GM21737 (cell line): ENCODE data around the gene PDGFB.

ENCODE experiments used
- ATAC-seq: cut with Tn5 transposase; IDR thresholded peaks from one replicate; pipeline ENCODE4 v1.9.1; 2021; ENCODE audit warnings: mild to moderate bottlenecking, moderate library complexity; ENCODE audit not compliant: unreplicated experiment

The PDGFB gene

GRCh38 chr22:39208013-39208680 lies 36.6 kb downstream of the PDGFB start:
- ATAC-seq: no peak

DNA sequence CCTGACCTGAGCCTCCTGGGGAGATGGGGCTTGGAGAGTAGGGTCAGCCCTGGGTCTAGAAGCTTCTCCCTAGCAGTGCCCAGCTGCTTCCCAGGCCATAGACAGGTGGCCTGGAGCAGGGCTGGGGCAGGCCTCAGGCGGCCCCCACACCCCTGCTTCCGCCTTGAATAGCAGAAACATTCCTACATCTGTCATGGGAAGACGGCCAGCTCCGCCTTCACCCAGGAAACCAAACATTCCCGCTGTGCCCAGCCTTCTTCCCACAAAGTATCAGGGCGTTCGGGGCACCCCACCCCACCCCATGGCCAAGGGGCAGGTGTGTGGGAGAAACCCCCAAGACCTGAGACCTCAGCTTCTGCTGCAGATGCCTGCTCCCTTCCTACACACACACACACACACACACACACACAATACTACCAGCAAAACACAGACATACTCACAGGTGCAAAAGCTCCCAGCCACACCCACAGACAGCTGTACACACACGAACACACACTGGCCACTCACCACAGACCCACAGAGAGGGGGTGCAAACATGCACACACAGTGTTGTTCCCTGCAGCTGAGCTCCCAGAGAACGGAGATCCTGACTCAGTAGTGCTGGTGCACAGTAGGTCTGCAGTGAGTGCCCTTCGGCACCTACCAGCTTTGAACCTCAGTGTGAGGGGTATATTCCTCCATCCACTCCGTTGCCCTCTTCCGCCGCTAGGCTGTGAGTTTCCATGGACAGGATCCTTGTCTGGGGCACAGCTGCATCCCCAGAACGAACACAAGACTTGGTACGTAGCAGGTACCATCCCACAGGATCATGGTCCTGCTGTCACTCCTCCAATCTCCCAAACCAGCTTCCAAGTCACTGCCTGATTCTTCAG lies 37.4 kb downstream of the PDGFB start:
- no peak for ATAC-seq

- no peak for ATAC-seq
Measured at GRCh38 chr22:39206491-39206890, 38.3 kb downstream of the PDGFB start.

- ATAC-seq: no peak
Measured at GRCh38 chr22:39205344-39206021, 39.3 kb downstream of the PDGFB start.

DNA sequence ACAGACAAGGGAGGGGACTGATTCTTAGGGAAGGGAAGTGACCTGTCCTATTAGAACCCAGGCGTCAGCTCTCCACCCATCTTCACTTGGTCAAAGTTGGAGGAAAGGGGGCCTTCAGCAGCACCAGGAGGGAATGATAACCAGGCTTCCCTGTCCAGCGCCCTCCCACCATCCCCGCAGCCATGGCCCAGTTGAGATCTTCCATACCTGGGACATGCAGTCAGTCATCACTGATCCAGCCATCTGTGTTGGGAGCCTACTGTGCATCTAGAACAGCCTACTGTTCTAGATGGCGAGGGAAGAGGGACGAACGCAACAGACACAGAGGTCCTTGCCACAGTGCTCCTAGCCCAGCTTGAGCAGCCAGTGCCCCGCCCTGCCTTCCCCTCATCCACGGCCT lies 40.6 kb downstream of the PDGFB start:
- ATAC-seq: no peak

- no peak for ATAC-seq
Measured at GRCh38 chr22:39197578-39197977, 47.2 kb downstream of the PDGFB start.

- no peak for ATAC-seq
Measured at GRCh38 chr22:39194098-39194497, 50.7 kb downstream of the PDGFB start.

DNA sequence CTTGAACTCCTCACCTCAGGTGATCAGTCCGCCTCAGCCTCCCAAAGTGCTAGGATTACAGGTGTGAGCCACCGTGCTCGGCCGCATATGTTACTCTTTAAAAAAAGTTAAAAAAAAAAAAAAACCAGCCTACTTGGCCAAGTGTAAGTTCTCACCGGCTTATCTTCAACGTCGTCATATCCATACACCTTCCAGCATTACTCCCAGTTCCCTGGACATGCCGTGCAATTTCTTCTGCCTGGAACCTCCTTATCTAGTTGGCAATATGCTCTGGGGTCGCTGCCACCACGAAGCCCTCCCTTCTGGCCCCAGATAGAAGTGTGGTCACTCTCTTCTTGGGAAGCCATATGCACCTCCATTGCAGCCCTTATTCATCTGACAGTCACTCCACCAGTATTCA lies 56.0 kb downstream of the PDGFB start:
- no peak for ATAC-seq

DNA sequence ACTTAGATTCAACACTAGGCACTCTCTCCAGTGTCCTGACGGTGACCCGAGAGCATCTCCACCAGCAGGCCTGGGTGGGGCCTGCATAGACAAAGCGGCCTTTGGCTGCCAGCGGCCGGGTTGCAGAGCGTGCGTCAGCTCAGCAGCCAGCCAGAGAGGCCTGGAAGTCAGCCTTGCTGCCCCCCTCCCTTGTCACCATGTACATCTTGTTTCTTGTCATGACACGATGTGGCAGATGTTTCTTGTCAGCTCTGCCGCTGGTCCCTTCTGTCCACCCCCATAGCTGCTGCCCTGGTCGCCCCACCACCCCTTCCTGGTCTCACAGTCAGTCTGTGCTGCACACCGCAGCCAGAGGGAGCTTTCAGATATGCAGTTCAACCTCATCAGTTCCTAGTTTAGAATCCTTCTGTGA lies 59.2 kb downstream of the PDGFB start:
- no peak for ATAC-seq

GRCh38 chr22:39184586-39185577 lies 59.9 kb downstream of the PDGFB start:
- no peak for ATAC-seq

DNA sequence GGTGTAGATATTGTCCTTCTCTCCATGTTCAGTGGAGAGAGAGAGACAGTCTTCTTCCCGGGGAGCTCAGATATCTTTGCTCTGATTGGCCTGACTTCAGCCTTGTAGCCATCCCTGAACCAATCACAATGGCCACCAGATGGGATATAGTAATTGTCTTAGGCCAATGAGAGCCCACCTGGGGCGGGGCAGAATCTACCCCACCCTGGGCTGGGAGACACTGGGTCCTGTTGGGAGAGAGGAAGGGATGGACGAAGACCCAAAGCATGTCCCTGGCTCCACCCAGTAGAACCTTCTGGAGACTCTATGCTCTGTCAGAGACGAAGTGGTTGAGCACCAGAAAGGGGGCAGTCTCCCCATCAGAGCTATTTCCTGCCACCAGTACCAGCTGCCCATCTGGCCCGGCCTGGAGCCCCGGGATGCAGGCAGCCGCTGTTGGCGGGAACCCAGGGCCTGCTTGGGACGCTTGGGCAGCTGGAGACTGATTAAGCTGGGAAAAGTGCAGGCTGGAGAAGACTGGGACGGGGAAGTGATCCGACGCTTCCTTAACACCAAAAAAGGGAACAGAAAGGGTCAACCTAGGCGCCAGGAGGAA lies 60.7 kb downstream of the PDGFB start:
- no peak for ATAC-seq

DNA sequence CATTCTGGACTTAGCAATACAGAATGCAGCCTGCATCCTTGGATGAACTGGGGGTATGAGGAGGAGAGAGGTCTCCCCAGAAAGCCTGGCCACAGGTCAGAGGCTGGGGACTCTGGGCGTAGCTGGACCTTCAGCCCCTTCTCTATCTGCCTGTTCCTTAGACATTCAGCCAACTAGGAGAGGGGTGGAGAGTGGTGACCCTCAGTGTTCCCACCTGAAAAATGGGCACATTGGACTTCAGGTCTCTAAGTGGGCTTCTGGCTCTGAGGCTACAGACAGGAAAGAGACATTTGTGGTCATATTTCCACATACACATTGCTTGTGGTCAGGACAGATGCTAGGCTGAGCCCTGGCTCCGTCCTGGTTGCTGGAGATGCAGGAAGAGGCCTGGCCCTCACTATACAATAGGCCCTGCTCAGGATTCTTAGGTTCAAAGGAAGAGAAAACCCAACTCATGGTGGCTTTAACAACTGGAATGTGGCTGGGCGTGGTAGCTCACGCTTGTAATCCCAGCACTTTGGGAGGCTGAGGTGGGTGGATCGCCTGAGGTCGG lies 62.2 kb downstream of the PDGFB start:
- ATAC-seq: no peak

DNA sequence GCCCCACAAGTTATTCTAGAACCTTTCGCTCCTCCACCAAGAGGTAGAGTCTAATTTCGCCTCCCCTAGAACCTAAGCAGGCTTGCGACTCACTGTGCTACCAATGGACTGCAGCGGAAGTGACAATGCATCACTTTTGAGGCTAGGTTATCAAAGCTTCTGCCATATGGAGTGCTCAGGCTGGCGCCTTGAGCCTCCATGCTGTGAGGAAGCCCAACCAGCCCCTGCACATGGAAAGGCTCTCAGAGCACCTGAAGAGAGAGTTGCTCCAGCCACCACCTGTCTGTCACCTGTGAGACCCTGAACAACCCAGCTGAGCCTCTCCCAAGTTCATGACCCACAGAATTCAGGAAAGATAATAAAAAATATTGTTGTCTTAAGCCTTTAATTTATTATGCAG lies 63.0 kb downstream of the PDGFB start:
- ATAC-seq: no peak

DNA sequence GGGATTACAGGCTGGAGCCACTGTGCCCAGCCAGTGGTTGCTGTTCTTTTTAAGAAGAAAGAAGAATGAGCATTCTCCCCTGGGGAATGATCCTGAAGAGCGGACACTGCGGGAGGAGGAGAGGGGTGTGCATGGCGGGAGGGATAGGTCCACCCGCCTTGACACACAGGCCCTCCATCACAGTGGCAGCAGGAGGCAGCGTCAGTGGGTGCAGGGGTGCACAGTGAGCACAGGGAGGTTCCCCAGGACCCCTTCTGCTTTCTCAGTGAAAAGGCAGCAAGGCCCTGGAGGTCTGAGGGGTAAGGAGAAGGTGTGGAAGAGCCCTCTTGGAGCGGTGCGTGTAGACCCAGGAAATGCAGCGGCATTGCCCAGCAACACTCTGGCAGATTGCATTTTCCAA lies 63.4 kb downstream of the PDGFB start:
- no peak for ATAC-seq

DNA sequence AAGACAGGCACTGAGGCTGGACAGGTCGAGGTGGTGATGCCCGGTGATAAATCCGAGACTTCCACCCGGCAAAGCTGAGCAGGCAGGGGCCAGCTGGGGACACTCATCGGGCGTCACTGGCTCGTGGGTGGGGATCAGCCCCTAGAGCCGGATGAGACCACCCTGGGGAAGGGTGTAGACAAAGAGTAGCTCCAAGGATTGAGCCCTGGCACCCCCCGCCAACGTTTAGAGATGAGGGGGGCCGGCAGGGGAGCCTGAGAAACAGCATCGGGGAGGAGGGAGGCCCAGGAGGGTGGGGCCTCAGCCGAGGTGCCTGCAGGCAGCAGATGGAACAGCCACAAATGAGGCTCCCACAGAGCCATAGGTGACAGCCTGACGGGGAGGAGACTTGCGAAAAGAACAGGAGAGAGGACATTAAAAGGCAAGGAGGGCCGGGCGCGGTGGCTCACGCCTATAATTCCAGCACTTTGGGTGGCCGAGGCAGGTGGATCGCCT lies 64.9 kb downstream of the PDGFB start:
- no peak for ATAC-seq

GRCh38 chr22:39179401-39179827 lies 65.4 kb downstream of the PDGFB start:
- no peak for ATAC-seq

DNA sequence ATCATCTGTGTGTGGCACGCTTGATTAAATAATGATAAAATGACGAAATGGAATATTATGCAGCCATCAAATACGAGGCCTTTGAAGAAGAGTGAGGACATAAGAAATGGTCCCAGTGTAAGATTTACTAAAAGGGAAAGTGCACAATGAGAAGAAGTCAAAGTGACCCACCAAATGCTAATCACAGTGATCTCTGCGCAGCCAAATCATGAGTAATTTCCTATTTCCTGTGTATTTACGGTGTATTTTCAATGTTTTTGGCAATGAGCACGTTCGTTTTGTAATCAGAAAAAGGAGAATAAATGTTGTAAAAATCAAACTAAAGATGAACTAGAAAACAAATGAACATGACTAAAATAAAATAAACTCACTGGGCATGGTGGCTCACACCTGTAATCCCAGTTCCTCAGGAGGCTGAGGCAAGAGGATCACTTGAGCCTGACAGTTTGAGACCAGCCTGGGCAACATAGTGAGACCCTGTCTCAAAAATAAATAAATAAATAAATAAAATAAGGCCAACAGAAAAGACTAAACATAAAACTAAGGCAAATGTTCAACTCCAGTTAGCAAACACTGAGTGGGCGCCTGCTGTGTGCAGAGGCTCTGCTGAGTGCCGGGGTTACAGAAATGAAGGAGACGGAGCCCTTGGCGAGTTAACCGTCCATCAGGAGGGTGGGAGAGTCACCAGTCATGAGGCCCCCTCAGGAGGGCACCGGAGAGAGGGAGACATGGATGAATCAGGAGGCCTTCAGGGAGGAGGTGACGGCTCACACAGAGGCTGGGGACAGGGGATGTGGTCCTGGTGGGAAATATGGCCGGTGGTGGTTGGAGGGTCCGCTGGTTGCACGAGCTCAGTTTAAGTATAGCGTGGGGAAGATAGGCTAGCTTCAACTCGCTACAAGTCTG lies 66.3 kb downstream of the PDGFB start:
- no peak for ATAC-seq

GRCh38 chr22:39177791-39178190 lies 67.0 kb downstream of the PDGFB start:
- ATAC-seq: no peak

DNA sequence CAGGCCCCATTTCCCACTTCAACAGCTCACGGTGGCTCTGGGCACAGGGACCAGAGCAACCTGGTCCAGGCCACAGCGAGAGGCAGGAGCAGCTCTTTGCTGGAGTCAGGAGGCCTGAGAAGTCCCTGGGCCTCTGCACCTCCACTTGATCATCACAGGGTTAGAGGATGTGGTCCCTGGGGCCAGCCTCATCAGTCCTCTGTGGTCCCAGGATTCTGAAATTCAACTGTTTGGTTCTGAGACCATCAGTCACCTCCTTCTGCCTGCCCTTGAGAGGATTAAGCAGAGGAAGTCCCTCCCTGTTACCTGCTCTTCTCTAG lies 67.4 kb downstream of the PDGFB start:
- ATAC-seq: no peak
